HL-60 (cell line): Measurements from ENCODE around the gene IGSF23.

Source experiments
- POLR2AphosphoS5 ChIP-seq: IDR thresholded peaks from 2 replicates; pipeline ENCODE4 v1.6.1; 2012; ENCODE audit warnings: low read depth
- TF ChIP-seq, protein P1 (sequence below): IDR thresholded peaks from one replicate; pipeline ENCODE4 v1.5.1; 2011; ENCODE audit warnings: low read length, control low read depth, inconsistent platforms; ENCODE audit not compliant: insufficient read depth

- TF ChIP-seq, protein P1, sequence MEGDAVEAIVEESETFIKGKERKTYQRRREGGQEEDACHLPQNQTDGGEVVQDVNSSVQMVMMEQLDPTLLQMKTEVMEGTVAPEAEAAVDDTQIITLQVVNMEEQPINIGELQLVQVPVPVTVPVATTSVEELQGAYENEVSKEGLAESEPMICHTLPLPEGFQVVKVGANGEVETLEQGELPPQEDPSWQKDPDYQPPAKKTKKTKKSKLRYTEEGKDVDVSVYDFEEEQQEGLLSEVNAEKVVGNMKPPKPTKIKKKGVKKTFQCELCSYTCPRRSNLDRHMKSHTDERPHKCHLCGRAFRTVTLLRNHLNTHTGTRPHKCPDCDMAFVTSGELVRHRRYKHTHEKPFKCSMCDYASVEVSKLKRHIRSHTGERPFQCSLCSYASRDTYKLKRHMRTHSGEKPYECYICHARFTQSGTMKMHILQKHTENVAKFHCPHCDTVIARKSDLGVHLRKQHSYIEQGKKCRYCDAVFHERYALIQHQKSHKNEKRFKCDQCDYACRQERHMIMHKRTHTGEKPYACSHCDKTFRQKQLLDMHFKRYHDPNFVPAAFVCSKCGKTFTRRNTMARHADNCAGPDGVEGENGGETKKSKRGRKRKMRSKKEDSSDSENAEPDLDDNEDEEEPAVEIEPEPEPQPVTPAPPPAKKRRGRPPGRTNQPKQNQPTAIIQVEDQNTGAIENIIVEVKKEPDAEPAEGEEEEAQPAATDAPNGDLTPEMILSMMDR, result no peak
- TF ChIP-seq POLR2AphosphoS5, result no peak
Measured at GRCh38 chr19:44588771-44589112, 24.6 kb upstream of the IGSF23 start.
